ENCODE data around the gene PTPRR.

PTPRR gene

GRCh38 chr12:70910666-70911065 is 9.9 kb downstream of the PTPRR start:
- no peak for DNase-seq (ENCODE audit: low read depth)

DNA sequence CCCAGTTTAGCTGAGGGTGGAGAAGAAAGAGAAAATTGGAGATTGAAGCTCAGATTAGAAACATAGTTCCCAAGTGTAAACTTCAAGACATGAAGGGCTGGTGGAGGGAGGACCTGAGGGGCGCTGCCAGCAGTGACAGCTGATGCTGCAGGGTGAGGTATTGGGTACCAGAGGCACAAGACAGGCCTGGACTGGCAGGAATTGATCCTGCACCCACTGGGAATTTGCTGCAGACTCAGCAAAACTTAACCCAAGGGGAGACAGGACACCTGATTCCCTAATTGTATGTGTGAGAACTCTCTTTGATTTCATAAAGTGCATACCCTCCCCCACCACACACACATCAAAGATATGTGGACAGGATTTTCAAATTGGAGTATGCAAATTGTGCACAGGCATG is 11.6 kb downstream of the PTPRR start:
- no peak for DNase-seq (ENCODE audit: low read depth)

- DNase-seq (ENCODE audit: low read depth): no peak
These were observed 13.1 kb downstream of the PTPRR start for GRCh38 chr12:70907412-70907811.

DNA sequence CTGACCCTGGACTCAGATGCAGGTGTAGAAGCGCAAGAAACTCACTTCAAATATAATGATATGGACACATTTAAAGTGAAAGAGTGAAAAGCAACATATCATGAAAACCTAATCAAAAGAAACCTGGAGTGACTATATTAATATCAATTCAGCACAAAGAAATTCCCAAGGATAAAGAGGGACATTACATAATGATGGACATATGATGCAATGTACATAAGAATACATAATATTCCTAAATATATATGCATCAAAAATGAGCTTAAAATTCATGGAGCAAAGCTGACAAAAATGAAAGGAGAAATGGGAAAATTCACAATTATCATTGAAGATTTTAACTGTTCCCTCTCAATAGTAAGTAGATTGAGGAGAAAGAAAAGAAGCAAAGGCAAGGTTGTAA is 24.6 kb downstream of the PTPRR start:
- DNase-seq (ENCODE audit: low read depth): no peak

- DNase-seq (ENCODE audit: low read depth): no peak
These were observed 27.9 kb downstream of the PTPRR start for GRCh38 chr12:70892593-70892992.

DNA sequence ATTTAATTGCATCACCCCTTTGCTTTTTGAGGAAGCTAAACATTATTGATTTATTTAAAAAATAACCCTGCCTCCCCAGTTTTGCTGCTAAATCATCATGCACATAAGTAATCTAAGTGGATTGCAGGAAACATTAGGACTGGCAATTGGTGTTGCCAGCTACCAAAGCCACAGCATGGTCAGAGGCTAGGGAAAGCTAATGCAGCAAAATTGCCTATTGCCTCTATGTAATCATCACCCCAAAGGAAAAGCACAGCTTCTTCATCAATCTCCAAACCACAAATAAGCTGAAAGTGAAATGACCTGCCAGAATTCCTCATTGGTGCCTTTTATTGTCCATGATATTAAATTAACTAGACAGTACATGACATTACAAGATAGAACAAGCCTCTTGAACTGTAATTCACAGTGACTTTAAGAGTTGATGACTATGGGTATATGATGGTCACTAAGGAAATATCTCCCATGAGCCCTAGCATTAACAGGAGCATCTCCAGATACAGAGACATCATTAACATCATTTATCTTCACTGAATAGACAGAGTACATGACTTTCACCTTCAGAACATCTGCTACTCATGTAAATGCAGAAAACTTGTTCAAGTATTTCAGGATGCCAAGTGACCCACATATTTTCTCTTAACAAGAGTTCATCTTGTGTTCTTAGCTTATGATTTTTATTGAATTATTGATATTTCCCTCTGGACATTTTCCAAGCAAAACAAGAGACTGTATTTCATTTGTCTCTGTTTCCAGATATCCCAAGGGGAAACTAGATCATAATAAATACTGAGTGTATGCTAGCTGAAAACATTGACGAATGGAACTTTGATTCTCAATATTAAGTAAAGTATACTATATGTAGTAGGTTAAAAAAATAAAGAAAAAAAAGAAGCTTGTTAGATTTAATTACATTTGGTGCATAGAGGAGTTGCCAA is 29.4 kb downstream of the PTPRR start:
- no peak for DNase-seq (ENCODE audit: low read depth)

- no peak for DNase-seq (ENCODE audit: low read depth)
These were observed 34.6 kb downstream of the PTPRR start for GRCh38 chr12:70885956-70886355.

DNA sequence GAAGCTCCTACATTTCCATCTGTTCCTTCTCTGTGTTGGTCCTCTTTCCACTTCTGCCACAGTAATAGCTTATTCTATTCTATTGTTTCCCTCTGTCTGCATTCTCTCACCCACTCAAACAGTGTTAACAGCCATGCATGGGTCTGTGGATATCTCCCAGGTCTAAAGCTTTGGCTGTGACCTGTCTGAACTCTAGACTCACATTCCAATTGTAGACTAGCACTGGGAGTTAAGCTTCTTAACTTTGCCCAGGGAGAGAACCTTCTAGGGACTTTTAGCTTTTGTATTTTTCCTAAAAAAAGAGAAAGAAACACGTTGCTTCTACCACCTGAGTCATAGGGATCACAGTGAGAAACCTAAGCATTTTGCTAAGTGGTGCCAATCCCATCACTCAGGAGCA is 36.7 kb downstream of the PTPRR start:
- DNase-seq (ENCODE audit: low read depth): no peak

DNA sequence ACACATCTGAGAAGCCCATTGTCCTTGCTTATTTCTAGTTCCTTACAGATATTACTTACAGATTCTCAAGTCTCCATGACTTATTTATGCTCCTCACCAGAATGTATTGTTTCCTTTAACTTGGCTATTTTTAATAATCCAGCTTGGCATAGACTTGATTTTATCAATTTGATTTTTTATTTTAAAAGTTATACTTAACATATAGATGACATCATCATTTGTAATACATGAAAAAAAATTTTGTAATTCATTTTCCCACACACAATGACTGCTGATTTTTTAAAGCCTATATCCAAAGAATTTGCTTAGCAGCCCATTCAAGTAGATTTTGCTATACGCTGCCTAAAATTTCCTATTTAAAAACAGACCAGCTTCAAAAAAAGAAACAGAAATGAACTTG is 39.8 kb downstream of the PTPRR start:
- DNase-seq (ENCODE audit: low read depth): no peak

DNA sequence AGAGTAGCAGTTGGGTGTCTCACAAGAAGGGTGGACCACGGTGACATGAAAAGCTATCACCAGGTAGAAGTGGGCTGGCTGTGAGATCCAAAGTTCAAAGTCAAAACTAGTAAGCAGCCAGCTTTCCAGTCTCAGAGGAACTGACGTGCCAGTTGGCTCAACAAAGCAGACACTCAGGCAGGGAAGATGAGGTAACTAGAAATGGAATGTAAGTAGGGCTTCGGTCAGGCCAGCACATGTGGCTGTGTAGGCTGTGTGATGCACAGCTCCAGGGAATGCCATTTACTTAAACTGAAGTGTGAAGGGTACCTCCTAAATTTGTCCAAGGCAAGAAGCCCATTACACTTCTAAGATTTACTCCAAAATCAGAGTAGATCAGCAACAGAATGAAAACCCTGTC is 43.6 kb downstream of the PTPRR start:
- no peak for DNase-seq (ENCODE audit: low read depth)

- no peak for DNase-seq (ENCODE audit: low read depth)
These were observed 44.9 kb downstream of the PTPRR start for GRCh38 chr12:70875628-70876027.

GRCh38 chr12:70854881-70855568 is 65.5 kb downstream of the PTPRR start:
- DNase-seq (ENCODE audit: low read depth): no peak

DNA sequence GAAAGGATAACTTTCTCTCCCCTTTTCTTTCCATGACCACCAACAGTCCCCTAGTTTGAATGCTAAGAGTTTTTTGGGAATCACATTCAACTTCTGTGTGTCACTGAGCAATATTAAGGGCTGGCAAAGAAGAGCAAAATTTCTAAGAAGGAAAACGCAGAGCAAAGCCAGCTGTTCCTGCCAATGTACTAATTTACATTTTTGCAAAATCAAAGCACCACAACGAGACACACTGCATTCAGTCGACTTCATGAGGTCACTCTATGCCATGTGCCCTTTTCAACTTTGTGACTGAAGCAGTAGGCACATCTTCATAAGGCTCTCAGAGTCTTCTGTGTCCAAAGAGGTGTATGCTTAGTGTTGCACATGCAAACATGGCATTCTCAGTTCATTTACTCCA is 66.4 kb downstream of the PTPRR start:
- no peak for DNase-seq (ENCODE audit: low read depth)

DNA sequence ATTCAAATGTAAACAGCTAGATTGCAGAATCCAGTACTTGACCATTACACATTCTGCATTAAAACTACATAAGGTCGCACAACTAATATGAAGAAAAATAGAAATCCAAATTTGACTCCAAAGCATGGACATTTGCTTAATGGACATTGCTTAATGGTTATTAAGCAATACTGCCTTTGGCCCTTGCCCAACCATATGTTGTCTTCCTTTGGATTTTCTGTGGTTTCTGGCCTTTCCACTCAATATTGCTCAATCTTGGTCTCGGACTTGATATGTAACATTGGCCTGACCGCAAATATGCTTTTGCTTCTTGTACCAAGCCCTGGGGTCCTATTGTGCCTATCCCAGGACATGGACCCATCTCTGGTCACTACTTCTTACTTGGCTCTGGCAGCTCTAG is 67.2 kb downstream of the PTPRR start:
- no peak for DNase-seq (ENCODE audit: low read depth)

DNA sequence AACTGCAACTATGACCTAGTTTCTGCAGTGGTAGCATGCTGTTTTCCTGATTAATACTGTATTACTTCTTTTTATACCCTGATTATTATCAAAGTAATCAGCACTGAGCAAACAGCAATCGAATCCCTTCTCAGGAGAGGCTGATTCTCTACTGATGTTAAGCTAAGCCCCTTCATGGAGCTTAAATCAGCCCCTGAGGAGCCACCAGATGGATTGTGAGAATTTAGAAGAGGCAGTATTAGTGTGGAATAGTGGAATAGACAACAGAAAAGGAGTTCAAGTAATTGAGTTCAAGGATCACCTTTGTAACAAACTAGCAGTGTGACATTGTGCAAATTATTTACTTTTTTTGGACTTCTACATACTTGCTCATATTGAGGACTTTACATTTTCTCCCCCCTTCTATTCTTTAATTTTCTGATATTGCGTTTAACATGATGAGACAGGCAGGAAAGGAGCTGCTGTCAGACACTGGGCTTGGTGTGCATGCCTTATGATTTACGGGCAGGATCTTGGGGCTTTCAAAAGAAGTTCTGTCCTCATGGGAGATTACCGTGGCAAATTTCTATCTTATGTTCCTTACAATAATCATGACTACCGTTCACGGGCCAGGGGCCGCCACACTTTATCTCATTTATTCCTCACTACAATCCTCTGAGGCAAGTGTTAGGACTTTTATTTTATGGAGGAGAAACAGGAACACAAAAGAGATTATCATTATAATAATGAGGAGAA is 68.0 kb downstream of the PTPRR start:
- no peak for DNase-seq (ENCODE audit: low read depth)

DNA sequence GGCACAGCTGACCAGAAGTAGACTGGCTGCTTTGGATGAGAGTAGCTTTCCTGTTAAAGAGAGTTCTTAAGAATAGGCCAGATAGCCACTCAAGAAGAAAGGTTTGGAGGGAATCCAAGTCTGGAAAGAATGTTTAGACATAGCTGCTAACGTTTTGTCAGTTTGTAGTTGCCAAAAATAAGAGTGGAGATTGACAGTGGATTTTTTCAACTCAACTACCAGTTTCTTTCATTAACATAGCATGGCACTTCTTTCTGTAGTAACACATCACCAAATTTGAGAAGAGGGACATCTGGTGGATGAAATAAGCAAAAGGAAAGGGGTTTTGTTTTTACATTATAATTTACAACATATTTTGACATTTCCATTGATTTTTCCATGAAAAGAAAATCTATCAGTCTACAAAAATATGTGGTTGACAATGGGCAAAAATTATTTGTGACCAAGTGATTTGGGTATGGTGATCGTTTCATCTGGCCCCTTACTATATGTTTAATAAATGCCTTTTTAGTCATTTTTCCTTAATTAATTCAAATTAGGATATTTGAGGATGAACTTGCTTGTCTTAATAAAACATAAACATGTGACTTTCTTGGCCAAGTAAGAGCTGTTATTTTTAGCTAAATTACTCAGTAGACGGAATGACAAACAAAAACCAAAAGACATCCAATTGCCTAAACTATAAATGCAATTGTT is 71.1 kb downstream of the PTPRR start:
- DNase-seq (ENCODE audit: low read depth): no peak

DNA sequence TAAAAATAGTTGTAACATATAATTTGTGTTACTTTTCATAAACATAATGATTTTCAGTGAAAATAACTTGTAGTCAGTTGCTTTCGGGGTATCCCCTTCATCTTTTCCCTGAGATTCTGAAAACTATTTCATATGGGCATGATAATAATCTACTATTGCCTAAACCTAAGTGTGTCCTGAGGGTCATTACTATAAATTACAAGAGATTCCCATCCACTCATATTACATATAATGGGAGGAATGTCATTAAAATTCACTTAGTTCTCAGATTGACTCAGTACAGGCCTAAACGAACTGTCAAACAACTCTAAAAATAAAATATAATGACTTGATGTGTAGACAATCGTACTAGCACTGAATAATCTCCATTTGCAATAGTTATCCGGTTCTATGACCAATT is 72.7 kb downstream of the PTPRR start:
- no peak for DNase-seq (ENCODE audit: low read depth)

GRCh38 chr12:70845268-70845667 is 75.3 kb downstream of the PTPRR start:
- DNase-seq (ENCODE audit: low read depth): no peak

DNA sequence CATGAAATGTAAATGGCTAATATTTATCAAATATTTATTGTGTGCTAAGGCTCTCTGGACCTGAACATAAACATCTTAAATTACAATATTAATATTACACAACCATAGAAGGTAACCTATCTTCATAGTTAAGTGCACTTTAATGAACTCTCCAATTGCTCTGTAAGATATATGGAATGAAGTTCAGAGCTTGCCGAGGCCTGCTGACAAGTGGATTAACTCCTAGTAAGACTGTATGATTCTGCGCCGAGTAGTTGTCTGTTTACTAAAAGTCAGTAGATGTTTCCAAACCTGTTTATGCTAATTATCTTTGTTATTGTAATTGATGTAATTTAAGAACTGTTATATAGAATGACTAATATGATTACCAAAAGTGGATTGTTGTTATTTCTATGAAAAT is 77.2 kb downstream of the PTPRR start:
- no peak for DNase-seq (ENCODE audit: low read depth)

DNA sequence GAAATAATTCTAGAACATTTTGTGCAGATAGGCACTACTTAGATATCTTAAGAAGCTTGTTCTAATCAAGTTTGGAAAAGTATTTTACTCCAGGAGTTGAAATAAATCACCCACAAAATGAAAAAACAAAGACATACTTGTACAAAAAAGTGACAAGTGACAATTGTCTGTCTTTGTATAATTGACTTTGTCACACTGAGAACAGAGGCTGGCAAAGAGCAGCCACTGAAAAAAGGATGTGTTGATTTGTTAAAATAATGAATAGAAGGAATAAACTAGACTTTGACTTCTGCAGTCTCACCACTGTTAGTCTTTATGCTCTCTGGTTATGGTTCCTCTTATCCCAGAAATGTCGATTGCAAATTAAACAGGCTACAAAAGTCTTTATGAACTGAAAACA is 77.6 kb downstream of the PTPRR start:
- DNase-seq (ENCODE audit: low read depth): no peak

DNA sequence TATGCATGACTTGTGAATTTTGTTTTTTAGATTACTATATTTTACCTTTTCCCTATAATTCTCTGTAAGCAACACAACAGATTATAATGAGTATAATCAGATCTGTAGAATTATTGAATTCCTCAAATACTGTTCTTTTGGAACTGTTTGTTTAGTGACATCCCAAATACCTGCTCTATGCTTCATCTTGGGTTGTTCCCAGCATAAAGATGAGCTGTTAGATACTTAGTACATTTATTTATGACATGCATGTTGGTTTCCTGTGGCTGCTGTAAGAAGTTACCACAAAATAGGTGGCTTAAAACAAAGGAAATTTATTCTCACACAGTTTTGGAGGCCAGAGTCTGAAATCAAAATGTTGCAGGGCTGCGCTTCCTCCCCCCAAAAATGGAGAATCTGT is 78.4 kb downstream of the PTPRR start:
- DNase-seq (ENCODE audit: low read depth): no peak

DNA sequence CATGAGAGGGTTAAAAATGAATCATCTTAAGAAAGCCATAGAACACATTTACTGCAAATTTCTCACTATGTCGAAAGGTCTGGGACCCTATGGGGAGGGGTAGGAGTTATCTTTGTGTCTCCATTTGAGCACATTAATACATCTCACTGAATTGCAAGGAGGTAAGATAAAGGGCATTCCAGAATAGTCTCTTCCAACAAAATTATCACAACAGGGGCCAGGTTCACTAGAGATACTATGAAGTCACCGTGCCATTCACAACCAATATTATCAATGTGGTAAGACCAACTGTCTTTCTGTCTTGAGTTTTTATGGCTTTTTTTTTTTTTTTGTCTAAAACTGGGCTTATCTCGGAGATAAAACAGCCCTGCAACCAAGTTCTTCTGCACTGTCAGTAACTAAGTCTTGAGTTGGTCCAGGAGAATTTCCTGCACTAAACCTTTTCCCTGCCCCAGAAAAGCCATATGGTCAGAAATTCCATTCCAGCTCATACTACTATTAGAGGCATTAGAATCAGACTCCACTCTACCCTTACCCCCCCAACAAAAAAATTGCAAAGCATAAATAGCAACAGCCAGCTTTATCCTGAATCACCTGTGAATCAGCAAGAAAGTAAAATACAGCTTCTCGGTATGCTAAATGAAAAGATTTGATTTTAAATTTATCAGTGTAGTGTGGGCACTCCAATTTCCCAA is 79.7 kb downstream of the PTPRR start:
- no peak for DNase-seq (ENCODE audit: low read depth)
